AG09319 (cell line): ENCODE measurements around the gene NOL9.

Source experiments
- DNase-seq: peaks from one replicate; pipeline ENCODE4 v3.0.0-alpha.2; 2010; ENCODE audit warnings: low read depth; ENCODE audit errors: extremely low read depth
- TF ChIP-seq, protein P1 (sequence below): IDR thresholded peaks from 2 replicates; pipeline ENCODE4 v1.5.1; 2011; ENCODE audit warnings: low read depth, mild to moderate bottlenecking, inconsistent platforms, low read length, moderate library complexity

Gene NOL9

DNA sequence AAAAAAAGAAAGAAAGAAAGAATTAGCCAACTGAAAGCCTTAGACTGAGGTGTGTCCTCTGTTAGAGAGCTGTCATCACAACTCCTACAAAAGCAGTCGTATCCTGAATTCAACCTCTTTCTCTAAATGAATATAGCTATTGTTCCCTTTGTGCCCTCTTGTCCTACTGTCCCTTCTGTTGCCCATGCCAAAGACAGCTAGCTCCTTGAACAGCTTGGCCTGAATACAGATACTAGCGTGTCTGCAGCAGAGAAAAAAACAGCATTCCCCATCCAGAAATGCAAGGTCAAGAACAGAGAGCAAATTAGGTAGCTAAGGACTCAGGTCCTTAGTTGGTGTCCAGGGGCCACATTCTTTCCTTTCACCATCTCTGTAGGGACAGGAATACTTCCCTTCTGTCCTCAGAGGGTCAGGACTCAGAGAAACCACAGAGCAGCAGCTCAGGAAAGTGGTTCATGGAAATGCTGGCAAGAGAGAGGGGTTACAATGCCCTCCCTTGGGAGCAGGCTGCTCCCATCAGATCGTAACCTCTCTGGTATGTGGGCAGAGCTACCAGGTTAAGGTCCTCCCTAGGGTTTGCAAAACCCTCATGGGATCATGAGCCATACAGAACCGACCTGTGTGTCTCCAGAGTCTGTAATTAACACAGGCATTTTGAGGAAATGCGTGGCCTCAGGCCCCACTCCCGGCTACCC, 23.7 kb upstream of the NOL9 start:
- no peak for DNase-seq
- TF ChIP-seq, protein P1, sequence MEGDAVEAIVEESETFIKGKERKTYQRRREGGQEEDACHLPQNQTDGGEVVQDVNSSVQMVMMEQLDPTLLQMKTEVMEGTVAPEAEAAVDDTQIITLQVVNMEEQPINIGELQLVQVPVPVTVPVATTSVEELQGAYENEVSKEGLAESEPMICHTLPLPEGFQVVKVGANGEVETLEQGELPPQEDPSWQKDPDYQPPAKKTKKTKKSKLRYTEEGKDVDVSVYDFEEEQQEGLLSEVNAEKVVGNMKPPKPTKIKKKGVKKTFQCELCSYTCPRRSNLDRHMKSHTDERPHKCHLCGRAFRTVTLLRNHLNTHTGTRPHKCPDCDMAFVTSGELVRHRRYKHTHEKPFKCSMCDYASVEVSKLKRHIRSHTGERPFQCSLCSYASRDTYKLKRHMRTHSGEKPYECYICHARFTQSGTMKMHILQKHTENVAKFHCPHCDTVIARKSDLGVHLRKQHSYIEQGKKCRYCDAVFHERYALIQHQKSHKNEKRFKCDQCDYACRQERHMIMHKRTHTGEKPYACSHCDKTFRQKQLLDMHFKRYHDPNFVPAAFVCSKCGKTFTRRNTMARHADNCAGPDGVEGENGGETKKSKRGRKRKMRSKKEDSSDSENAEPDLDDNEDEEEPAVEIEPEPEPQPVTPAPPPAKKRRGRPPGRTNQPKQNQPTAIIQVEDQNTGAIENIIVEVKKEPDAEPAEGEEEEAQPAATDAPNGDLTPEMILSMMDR = no peak

DNA sequence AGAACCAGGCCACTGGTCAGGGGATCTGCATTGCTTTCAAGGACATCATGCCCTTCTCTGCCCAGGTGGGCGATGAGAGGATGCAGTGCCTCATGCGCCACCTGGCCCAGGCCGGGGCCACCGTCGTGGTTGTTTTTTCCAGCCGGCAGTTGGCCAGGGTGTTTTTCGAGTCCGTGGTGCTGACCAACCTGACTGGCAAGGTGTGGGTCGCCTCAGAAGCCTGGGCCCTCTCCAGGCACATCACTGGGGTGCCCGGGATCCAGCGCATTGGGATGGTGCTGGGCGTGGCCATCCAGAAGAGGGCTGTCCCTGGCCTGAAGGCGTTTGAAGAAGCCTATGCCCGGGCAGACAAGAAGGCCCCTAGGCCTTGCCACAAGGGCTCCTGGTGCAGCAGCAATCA, 20.5 kb upstream of the NOL9 start:
- TF ChIP-seq, protein P1 = no peak
- DNase-seq = no peak

DNA sequence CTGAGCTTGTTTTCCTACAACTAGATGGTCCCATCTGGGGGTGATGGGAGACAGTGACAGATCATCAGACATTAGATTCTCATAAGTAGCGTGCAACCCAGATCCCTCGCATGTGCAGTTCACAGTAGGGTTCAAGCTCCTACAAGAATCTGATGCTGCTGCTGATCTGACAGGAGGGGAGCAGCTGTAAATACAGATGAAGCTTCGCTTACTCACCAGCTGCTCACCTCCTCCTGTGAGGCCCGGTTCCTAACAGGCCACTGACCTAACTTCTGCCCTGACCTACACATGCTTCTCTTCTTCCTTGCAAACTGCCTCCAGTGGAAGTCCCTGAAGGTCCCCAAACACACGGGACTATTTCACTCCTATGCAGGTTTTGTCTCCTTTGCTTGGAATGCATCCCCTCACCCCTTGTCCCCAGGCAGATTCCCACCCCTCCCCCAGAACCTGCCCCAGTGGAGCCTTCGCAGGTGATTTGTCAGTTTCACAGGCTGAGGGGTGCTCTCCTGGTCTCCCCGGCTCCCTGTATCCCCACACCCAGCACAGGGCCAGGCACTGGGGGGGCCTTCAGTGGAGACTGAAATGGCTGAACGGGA, 19.8 kb upstream of the NOL9 start:
- DNase-seq = no peak
- TF ChIP-seq, protein P1 = no peak

DNA sequence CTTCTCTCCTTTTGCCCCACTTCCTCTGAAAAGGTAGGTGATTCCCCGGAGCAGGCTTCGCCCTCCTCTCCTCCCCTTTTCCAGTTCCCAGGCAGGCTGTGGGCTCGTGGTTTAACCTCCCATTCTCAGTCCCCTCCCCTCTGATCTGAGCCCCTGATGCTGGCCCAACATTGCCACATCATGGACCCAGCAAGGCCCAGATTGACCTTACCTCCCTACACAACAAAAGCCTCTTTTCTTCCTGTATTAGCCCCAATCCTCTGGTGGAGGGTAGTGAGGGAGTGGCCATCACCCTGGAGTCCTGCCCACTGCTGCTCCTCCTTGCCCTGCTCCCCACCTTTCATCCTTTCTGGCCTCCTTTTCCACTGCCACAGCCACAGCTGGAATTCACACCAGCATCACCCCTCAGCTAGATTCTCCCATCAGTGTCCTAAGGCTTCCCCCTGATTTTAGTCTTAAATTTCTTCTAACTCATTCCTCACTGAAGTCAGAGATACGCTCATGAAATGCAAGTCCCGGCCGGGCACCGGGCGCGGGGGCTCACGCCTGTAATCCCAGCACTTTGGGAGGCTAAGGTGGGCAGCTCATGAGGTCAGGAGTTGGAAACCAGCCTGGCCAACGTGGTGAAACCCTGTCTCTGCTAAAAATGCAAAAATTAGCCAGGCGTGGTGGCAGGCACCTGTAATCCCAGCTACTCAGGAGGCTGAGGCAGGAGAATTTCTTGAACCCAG, 18.5 kb upstream of the NOL9 start:
- no peak for DNase-seq
- TF ChIP-seq, protein P1 = no peak

DNA sequence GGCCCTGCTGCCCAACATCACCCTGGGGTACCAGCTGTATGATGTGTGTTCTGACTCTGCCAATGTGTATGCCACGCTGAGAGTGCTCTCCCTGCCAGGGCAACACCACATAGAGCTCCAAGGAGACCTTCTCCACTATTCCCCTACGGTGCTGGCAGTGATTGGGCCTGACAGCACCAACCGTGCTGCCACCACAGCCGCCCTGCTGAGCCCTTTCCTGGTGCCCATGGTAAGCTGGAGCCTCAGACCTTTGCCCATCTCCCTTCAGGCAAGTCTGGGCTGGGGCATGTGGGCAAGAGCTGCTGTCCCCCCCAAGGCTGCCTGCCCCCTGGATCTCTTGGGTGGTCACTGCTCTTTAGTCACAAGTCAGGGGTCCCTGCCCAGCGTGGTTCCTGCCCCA, 16.7 kb upstream of the NOL9 start:
- TF ChIP-seq, protein P1 = no peak
- DNase-seq = no peak

DNA sequence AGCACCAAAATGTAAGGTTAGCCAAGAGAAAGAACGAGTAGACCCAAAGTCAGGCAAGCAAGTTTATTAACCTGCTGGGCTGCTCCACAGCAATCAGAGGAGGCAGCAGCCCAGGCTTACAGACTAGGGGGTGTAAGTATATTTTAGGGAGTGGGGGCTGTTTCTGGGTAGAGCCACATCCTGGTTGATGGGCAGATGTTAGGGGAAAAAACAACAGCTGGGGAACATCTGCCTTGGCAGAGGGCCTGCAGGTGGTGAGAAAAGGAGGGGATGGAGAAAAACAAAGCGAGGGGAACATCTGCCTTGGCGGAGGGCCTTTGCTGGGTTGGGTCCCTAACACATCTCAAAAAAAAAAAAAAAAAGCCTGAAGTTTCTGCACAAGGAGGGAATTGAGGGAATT, 15.8 kb upstream of the NOL9 start:
- TF ChIP-seq, protein P1 = no peak
- no peak for DNase-seq

DNA sequence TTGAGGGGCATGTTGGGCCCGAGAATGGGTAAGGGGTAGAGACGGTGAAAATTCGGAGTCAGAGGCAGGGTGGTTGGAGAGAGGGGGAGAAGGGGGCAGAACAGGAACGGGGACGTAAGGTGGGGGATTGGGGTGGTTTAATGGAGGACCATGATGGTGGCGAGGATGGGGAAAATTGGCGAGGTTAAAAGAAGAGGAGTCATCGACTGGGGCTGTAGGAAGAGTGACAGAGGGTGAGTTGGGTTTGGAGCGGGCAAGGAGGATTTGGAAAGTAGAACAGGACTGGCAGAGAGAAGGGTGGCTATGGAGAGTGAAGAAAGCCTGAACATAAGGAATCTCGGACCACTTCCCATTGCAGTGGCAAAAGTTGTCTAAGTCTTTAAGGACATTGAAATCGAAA, 14.7 kb upstream of the NOL9 start:
- TF ChIP-seq, protein P1 = no peak
- DNase-seq = no peak
